ENCODE results near the gene AMOTL2.

AMOTL2 gene

GRCh38 chr3:134356411-134357040 lies 17.7 kb downstream of the AMOTL2 start:
- DNase-seq (ENCODE audit: insufficient read length, low spot score) (peak; percentile 1), FAIRE-seq (no peak)

DNA sequence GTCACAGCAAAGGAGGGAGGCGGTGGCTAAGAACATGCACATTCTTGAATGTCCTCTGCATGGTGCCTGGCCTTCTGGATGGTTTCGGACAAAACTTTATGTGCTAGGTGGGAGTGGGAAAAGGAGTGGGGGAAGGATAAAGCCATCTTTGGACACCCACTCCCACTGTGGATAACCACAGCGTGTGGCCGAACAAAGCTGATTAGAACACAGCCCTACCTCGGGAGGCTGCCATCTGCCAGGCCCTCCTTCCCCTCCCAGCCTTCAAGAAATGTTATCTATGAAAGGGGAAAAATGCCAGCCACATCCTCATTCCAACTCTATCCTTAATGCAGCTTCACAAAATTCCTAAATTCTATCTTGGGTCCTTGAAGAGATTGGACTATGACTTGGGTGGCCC lies 18.8 kb downstream of the AMOTL2 start:
- DNase-seq (ENCODE audit: insufficient read length, low spot score) (peak; percentile 25), FAIRE-seq (no peak)
- TF ChIP-seq CTCF (IDR thresholded peaks at IDR 0.05; ENCODE audit: insufficient read depth, missing control alignments): no peak

More at GRCh38 chr3:134356411-134357040, 17.7 kb downstream of the AMOTL2 start:
- no peak for TF ChIP-seq CTCF (IDR thresholded peaks at IDR 0.05; ENCODE audit: insufficient read depth, missing control alignments)

DNA sequence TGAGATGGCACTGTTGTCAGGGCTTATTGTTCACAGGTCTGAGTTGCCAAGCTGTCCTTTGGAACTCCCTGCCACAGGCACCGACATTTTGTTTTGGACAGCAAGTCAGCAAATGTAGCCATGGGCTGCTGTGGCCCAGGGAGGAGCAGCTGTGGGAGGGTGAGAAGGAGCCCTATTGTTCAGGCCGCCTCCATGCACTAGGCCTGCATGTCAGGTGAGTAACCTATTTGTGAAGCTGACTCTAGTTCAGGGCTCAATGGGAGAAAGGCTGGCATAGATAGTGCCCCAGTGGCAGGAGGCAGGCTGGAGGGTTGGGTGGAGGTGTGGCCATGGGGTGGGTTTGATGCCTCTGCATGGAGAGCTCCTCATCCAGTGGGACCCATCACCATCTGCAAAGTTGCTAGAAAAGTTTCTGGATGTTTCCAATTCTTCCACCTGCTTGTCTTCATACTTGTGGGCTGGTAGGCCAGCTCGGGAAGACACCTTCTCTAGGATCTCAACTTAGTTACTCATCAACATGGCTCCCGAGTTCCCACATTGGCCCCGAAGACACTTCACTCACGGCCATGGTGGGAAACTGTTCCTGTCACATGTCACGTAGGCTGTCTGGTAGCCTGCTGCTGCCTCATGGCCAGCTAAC lies 19.5 kb downstream of the AMOTL2 start:
- TF ChIP-seq CTCF (IDR thresholded peaks at IDR 0.05; ENCODE audit: insufficient read depth, missing control alignments): no peak
- DNase-seq (ENCODE audit: insufficient read length, low spot score) (peak; percentile 8), FAIRE-seq (no peak)

- FAIRE-seq (no peak), DNase-seq (ENCODE audit: insufficient read length, low spot score) (no peak)
- no peak for TF ChIP-seq CTCF (IDR thresholded peaks at IDR 0.05; ENCODE audit: insufficient read depth, missing control alignments)
These were observed 20.2 kb downstream of the AMOTL2 start for GRCh38 chr3:134353831-134354611.

- no peak for TF ChIP-seq CTCF (IDR thresholded peaks at IDR 0.05; ENCODE audit: insufficient read depth, missing control alignments)
- FAIRE-seq: no peak
- no peak for DNase-seq (ENCODE audit: insufficient read length, low spot score)
These were observed 20.9 kb downstream of the AMOTL2 start for GRCh38 chr3:134353171-134353825.

GRCh38 chr3:134352031-134352671 lies 22.1 kb downstream of the AMOTL2 start:
- DNase-seq (ENCODE audit: insufficient read length, low spot score) (no peak), FAIRE-seq (no peak)
- no peak for TF ChIP-seq CTCF (IDR thresholded peaks at IDR 0.05; ENCODE audit: insufficient read depth, missing control alignments)
